ENCODE results near the gene MUC22. TPM values are rescaled to one million over a fixed set of nuclear protein-coding genes. Genes with fewer than 3 reads are reported as not detected.

MUC22 gene
- total and polyA plus RNA-seq, 2 donors from 2014 or later = not detected

GRCh38 chr6:31058128-31058894, 48.0 kb downstream of the MUC22 start:
- TF ChIP-seq CTCF (IDR thresholded peaks at IDR 0.05; ENCODE audit: borderline replicate concordance, extremely low read depth, insufficient read depth) = peak; percentile 27
- H3K27me3 ChIP-seq (ENCODE audit: control insufficient read depth, insufficient read depth, low read length) = no peaks in the 10 kb centered on the region
- H3K36me3 ChIP-seq (ENCODE audit: control insufficient read depth in 2 of 3, insufficient read depth in 3 of 3, low read length in 3 of 3) = no peaks in the 10 kb centered on the region
- no peaks in the 10 kb centered on the region for H3K4me1 ChIP-seq (ENCODE audit: control insufficient read depth in 2 of 3, insufficient read depth in 2 of 3, low read depth in 1 of 3, low read length in 3 of 3)
- DNase-seq = peak in 2 of 5 donors; percentile 28 to 39
- H3K9me3 ChIP-seq (ENCODE audit: control insufficient read depth in 2 of 3, insufficient read depth in 1 of 3, low read length in 3 of 3) = no peaks in the 10 kb centered on the region
- H3K27ac ChIP-seq (ENCODE audit: low read depth in 2 of 2, low read length in 2 of 2) = no peak overlapping the region
- no peak for FAIRE-seq
- H3K4me3 ChIP-seq (ENCODE audit: low read length in 3 of 3) = no peak overlapping the region
- H3K9ac ChIP-seq (ENCODE audit: low read length in 3 of 3) = no peak overlapping the region
- intact Hi-C loops (cut with DNase I) = no loop called here

- no peaks in the 10 kb centered on the region for H3K9me3 ChIP-seq (ENCODE audit: control insufficient read depth in 2 of 3, insufficient read depth in 1 of 3, low read length in 3 of 3)
- no peak overlapping the region for H3K4me3 ChIP-seq (ENCODE audit: low read length in 3 of 3)
- no peaks in the 10 kb centered on the region for H3K27me3 ChIP-seq (ENCODE audit: control insufficient read depth, insufficient read depth, low read length)
- TF ChIP-seq CTCF (IDR thresholded peaks at IDR 0.05; ENCODE audit: borderline replicate concordance, extremely low read depth, insufficient read depth) = no peak
- no peak for DNase-seq
- H3K9ac ChIP-seq (ENCODE audit: low read length in 3 of 3) = no peak overlapping the region
- FAIRE-seq = no peak
- H3K4me1 ChIP-seq (ENCODE audit: control insufficient read depth in 2 of 3, insufficient read depth in 2 of 3, low read depth in 1 of 3, low read length in 3 of 3) = no peaks in the 10 kb centered on the region
- intact Hi-C loops (cut with DNase I) = no loop called here
- no peaks in the 10 kb centered on the region for H3K36me3 ChIP-seq (ENCODE audit: control insufficient read depth in 2 of 3, insufficient read depth in 3 of 3, low read length in 3 of 3)
- H3K27ac ChIP-seq (ENCODE audit: low read depth in 2 of 2, low read length in 2 of 2) = no peak overlapping the region
Measured at GRCh38 chr6:31060145-31060544, 49.9 kb downstream of the MUC22 start.

GRCh38 chr6:31063906-31064435, 53.7 kb downstream of the MUC22 start:
- no peak for TF ChIP-seq CTCF (IDR thresholded peaks at IDR 0.05; ENCODE audit: borderline replicate concordance, extremely low read depth, insufficient read depth)
- H3K4me1 ChIP-seq (ENCODE audit: control insufficient read depth in 2 of 3, insufficient read depth in 2 of 3, low read depth in 1 of 3, low read length in 3 of 3) = no peaks in the 10 kb centered on the region
- H3K27me3 ChIP-seq (ENCODE audit: control insufficient read depth, insufficient read depth, low read length) = no peaks in the 10 kb centered on the region
- no peak overlapping the region for H3K9ac ChIP-seq (ENCODE audit: low read length in 3 of 3)
- intact Hi-C loops (cut with DNase I) = no loop called here
- H3K4me3 ChIP-seq (ENCODE audit: low read length in 3 of 3) = no peak overlapping the region
- DNase-seq (no peak), FAIRE-seq (no peak)
- no peaks in the 10 kb centered on the region for H3K9me3 ChIP-seq (ENCODE audit: control insufficient read depth in 2 of 3, insufficient read depth in 1 of 3, low read length in 3 of 3)
- H3K27ac ChIP-seq (ENCODE audit: low read depth in 2 of 2, low read length in 2 of 2) = no peak overlapping the region
- no peaks in the 10 kb centered on the region for H3K36me3 ChIP-seq (ENCODE audit: control insufficient read depth in 2 of 3, insufficient read depth in 3 of 3, low read length in 3 of 3)

Measured in kidney (tissue), 14 donors.